AG09319 (cell line): ENCODE results near the gene ADA.
"Not testable (repeated sequence)": the region's sequence is repeated elsewhere in the genome, so short reads cannot be mapped to it uniquely, and the experiment has no call there.

Experiments used
- DNase-seq: peaks from one replicate; pipeline ENCODE4 v3.0.0-alpha.2; 2010; ENCODE audit warnings: low read depth; ENCODE audit errors: extremely low read depth
- TF ChIP-seq, protein P1 (sequence below): IDR thresholded peaks from 2 replicates; pipeline ENCODE4 v1.5.1; 2011; ENCODE audit warnings: low read depth, mild to moderate bottlenecking, inconsistent platforms, low read length, moderate library complexity

Gene ADA

GRCh38 chr20:44656448-44656847 lies 4.9 kb upstream of the ADA start:
- TF ChIP-seq, protein P1, sequence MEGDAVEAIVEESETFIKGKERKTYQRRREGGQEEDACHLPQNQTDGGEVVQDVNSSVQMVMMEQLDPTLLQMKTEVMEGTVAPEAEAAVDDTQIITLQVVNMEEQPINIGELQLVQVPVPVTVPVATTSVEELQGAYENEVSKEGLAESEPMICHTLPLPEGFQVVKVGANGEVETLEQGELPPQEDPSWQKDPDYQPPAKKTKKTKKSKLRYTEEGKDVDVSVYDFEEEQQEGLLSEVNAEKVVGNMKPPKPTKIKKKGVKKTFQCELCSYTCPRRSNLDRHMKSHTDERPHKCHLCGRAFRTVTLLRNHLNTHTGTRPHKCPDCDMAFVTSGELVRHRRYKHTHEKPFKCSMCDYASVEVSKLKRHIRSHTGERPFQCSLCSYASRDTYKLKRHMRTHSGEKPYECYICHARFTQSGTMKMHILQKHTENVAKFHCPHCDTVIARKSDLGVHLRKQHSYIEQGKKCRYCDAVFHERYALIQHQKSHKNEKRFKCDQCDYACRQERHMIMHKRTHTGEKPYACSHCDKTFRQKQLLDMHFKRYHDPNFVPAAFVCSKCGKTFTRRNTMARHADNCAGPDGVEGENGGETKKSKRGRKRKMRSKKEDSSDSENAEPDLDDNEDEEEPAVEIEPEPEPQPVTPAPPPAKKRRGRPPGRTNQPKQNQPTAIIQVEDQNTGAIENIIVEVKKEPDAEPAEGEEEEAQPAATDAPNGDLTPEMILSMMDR = no peak
- no peak for DNase-seq

DNA sequence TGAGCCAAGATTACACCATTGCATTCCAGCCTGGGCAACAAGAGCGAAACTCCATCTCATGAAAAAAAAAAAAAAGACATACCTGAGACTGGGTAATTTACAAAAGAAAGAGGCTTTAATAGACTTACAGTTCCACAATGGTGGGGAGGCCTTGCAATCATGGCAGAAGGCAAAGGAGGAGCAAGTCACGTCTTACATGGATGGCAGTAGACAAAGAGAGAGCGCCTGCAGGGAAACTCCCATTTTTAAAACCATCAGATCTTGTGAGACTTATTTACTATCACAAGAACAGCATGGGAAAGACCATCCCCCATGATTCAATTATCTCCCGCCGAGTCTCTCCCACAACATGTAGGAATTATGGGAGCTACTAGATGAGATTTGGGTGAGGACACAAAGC lies 2.7 kb upstream of the ADA start:
- not testable (repeated sequence) for DNase-seq

- TF ChIP-seq, protein P1 = no peak
- no peak for DNase-seq
These were observed 2.0 kb upstream of the ADA start for GRCh38 chr20:44653546-44653945.

- TF ChIP-seq, protein P1 = no peak
- no peak for DNase-seq
These were observed 140 bp downstream of the ADA start for GRCh38 chr20:44651434-44651683.

GRCh38 chr20:44650771-44651433 lies 597 bp downstream of the ADA start:
- DNase-seq = no peak
- TF ChIP-seq, protein P1 = no peak

DNA sequence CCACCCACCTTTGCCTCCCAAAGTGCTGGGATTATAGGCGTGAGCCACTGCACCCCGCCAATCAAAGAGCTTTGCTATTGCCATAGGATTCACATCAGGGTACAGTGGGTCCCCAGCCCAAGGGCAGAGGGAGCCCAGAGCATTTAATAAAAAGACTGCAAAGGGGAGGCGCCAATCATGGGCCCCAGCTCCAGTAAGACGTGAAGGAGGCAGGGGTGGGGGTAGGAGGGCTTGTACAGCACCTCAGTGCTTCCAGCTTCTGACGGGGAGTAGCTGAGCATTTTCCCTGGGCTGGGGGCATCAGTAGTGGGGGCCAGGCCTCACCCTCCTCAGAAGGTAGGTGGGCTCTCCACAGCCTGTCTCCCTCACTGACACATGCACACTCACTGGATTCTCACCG lies 1.5 kb downstream of the ADA start:
- DNase-seq = no peak
- TF ChIP-seq, protein P1 = no peak

GRCh38 chr20:44649126-44649525 lies 2.4 kb downstream of the ADA start:
- TF ChIP-seq, protein P1 = no peak
- DNase-seq = no peak

- no peak for DNase-seq
- TF ChIP-seq, protein P1 = no peak
These were observed 2.9 kb downstream of the ADA start for GRCh38 chr20:44648579-44648978.
